Upper lobe of right lung (tissue), 1 donor: ENCODE measurements around the gene TMED3. TPM values are rescaled to one million over a fixed set of nuclear protein-coding genes. Genes with fewer than 3 reads are reported as not detected.
A peak's percentile ranks its signal among the peaks of the same experiment; 100 is the strongest.

Experiments
- ATAC-seq: fragments of 200-7000 bp; cut with Tn5 transposase; one replicate; pipeline ENCODE4 v1.9.1; 2020; ENCODE audit warnings: mild to moderate bottlenecking, moderate library complexity
- DNase-seq: peaks from one replicate; pipeline ENCODE4 v3.0.0-alpha.2; 2020
- H3K27ac ChIP-seq: fragments of 200-600 bp; one replicate; pipeline ENCODE4 v1.8.0; 2022
- H3K27me3 ChIP-seq: fragments of 200-600 bp; one replicate; pipeline ENCODE4 v1.8.0; 2022; ENCODE audit warnings: mild to moderate bottlenecking
- H3K36me3 ChIP-seq: fragments of 200-600 bp; one replicate; pipeline ENCODE4 v1.8.0; 2022
- H3K4me1 ChIP-seq: fragments of 200-600 bp; one replicate; pipeline ENCODE4 v1.8.0; 2022
- H3K4me3 ChIP-seq: fragments of 200-600 bp; one replicate; pipeline ENCODE4 v1.8.0; 2022; ENCODE audit warnings: mild to moderate bottlenecking
- H3K9me3 ChIP-seq: fragments of 200-600 bp; one replicate; pipeline ENCODE4 v1.8.0; 2022
- intact Hi-C: fragments of 100-400 bp; cut with DNase I; formaldehyde crosslinking; loops from one replicate; pipeline ENCODE4 v1.11.0; 2022
- total RNA-seq: library from RNA; stranded (reverse); fragmentation: NEBNext Ultra II Directional; extraction: Animal tissue kit (Norgen Biotek cat#: 25700); gene quantifications from one replicate; pipeline ENCODE4 v1.2.1, GENCODE V29; 2021
- TF ChIP-seq, protein P1 (sequence below): fragments of 200-600 bp; IDR thresholded peaks from one replicate; pipeline ENCODE4 v1.8.0; 2022; ENCODE audit warnings: antibody characterized with exemption
- donor health status: DM: no; HTN: yes; CAD: no; lungs with severe emphysema.

Gene TMED3
- total RNA-seq, 1 donor from 2014 or later = 45.6 TPM

- intact Hi-C loops = no loop called here
- DNase-seq (no peak), ATAC-seq (peak; percentile 72)
- Histone ChIP-seq H3K4me3 (no peak overlapping the region), H3K27ac (no peak overlapping the region), H3K9me3 (no peaks in the 10 kb centered on the region), H3K27me3 (no peaks in the 10 kb centered on the region), H3K4me1 (no peaks in the 10 kb centered on the region), H3K36me3 (no peaks in the 10 kb centered on the region)
- TF ChIP-seq, protein P1, sequence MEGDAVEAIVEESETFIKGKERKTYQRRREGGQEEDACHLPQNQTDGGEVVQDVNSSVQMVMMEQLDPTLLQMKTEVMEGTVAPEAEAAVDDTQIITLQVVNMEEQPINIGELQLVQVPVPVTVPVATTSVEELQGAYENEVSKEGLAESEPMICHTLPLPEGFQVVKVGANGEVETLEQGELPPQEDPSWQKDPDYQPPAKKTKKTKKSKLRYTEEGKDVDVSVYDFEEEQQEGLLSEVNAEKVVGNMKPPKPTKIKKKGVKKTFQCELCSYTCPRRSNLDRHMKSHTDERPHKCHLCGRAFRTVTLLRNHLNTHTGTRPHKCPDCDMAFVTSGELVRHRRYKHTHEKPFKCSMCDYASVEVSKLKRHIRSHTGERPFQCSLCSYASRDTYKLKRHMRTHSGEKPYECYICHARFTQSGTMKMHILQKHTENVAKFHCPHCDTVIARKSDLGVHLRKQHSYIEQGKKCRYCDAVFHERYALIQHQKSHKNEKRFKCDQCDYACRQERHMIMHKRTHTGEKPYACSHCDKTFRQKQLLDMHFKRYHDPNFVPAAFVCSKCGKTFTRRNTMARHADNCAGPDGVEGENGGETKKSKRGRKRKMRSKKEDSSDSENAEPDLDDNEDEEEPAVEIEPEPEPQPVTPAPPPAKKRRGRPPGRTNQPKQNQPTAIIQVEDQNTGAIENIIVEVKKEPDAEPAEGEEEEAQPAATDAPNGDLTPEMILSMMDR = no peak
Measured at GRCh38 chr15:79357566-79357965, 46.7 kb downstream of the TMED3 start.

GRCh38 chr15:79358069-79358468 is 47.2 kb downstream of the TMED3 start:
- Histone ChIP-seq H3K4me1 (no peaks in the 10 kb centered on the region), H3K27me3 (no peaks in the 10 kb centered on the region), H3K9me3 (no peaks in the 10 kb centered on the region), H3K36me3 (no peaks in the 10 kb centered on the region), H3K4me3 (no peak overlapping the region), H3K27ac (no peak overlapping the region)
- ATAC-seq (no peak), DNase-seq (no peak)
- TF ChIP-seq, protein P1 = no peak
- intact Hi-C loops = no loop called here

GRCh38 chr15:79364571-79365240 is 53.8 kb downstream of the TMED3 start:
- DNase-seq (no peak), ATAC-seq (no peak)
- no peak overlapping the region for H3K27ac ChIP-seq
- H3K4me3 ChIP-seq = no peak overlapping the region
- TF ChIP-seq, protein P1 = no peak
- H3K27me3 ChIP-seq = no peaks in the 10 kb centered on the region
- intact Hi-C loops = no loop called here
- no peaks in the 10 kb centered on the region for H3K4me1 ChIP-seq
- H3K9me3 ChIP-seq = no peaks in the 10 kb centered on the region
- no peaks in the 10 kb centered on the region for H3K36me3 ChIP-seq

GRCh38 chr15:79365765-79366164 is 54.9 kb downstream of the TMED3 start:
- Histone ChIP-seq H3K27me3 (no peaks in the 10 kb centered on the region), H3K27ac (no peak overlapping the region), H3K4me3 (no peak overlapping the region), H3K36me3 (no peaks in the 10 kb centered on the region), H3K9me3 (no peaks in the 10 kb centered on the region), H3K4me1 (no peaks in the 10 kb centered on the region)
- intact Hi-C loops = no loop called here
- no peak for ATAC-seq
- no peak for DNase-seq
- TF ChIP-seq, protein P1 = no peak

DNA sequence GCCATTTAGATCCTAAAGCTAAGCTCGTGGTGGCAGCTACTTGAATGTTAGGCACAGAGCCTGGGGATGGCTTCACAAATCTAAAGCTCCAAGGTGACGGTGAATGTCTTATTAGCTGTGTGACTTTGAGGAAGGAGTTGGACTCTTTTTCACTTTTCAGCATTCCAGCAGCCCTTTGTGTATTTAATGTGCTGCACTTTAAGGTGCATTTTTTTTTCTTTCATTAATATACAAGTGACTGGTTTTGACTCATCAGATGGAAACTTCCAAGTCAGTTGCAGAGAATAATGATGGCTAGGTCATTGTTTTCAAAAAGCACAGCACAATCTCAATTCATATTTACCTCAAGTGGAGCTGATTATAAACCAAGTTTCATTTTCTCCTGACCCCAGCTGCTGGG is 55.8 kb downstream of the TMED3 start:
- TF ChIP-seq, protein P1 = no peak
- no peaks in the 10 kb centered on the region for H3K27me3 ChIP-seq
- no peaks in the 10 kb centered on the region for H3K4me1 ChIP-seq
- no peaks in the 10 kb centered on the region for H3K36me3 ChIP-seq
- intact Hi-C loops = no loop called here
- no peak overlapping the region for H3K4me3 ChIP-seq
- H3K9me3 ChIP-seq = no peaks in the 10 kb centered on the region
- no peak overlapping the region for H3K27ac ChIP-seq
- ATAC-seq (no peak), DNase-seq (no peak)

DNA sequence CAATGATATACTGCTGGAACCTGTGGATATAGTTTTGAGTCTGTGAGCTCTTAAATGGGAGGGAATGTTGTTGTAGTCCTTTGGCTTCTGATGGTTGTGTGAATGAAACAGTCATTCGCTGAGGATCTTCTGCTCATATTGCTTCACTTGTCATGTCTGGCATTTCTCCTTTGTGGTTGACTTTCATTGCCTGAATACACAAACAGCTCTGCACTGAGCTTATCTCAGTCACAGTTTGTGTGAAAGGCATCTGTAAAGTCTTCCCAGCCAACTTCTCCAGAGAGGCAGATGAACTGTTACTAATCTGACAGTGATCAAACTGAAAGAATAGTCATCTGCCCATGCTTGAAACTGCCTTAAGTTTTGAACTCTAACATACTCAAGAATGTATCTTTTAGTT is 59.8 kb downstream of the TMED3 start:
- H3K4me1 ChIP-seq = no peaks in the 10 kb centered on the region
- DNase-seq (no peak), ATAC-seq (no peak)
- H3K9me3 ChIP-seq = no peaks in the 10 kb centered on the region
- no peak overlapping the region for H3K4me3 ChIP-seq
- H3K36me3 ChIP-seq = no peaks in the 10 kb centered on the region
- no peak overlapping the region for H3K27ac ChIP-seq
- intact Hi-C loops = no loop called here
- no peaks in the 10 kb centered on the region for H3K27me3 ChIP-seq
- TF ChIP-seq, protein P1 = no peak
